ENCODE data around the gene DOCK3. TPM values are rescaled to one million over a fixed set of nuclear protein-coding genes. Genes with fewer than 3 reads are reported as not detected.
"Not testable (repeated sequence)": the region's sequence is repeated elsewhere in the genome, so short reads cannot be mapped to it uniquely, and the experiment has no call there.

DOCK3 gene
- total and polyA plus RNA-seq, 5 donors = 1.9 to 5.2 (median 4.2) TPM

DNA sequence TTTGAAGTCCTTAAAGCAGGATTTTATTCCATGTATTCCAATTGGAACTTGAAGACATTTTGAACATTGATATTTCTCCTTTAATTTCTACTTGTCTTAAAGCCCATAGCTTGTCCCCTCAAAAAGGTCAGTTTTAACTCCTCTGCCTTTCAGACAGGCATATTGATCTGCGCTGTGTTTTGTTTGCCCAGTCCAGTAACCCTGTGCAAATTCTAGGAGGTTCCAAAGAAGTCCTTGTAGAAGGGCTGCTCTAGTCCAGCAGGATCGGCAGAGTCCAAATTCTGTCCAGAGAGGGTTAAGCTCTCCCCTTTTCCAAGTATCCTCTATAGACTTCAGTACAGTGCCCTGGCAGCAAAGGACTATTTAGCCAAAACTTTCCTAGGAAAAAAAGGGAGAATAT is 604.7 kb downstream of the DOCK3 start:
- Histone ChIP-seq H3K27ac (ENCODE audit: low read length) (no peak overlapping the region), H3K27me3 (ENCODE audit: control insufficient read depth, insufficient read depth) (no peaks in the 10 kb centered on the region), H3K9me3 (ENCODE audit: control insufficient read depth, low read length) (no peaks in the 10 kb centered on the region), H3K4me3 (ENCODE audit: low read length) (no peak overlapping the region), H3K4me1 (ENCODE audit: control insufficient read depth, insufficient read depth, low read length) (no peaks in the 10 kb centered on the region)
- 88% methylated on average over 2 of the region's 2 CpGs for WGBS
- intact Hi-C loops (cut with DNase I) = no loop called here
- no peak for ATAC-seq
- DNase-seq = no peak

GRCh38 chr3:51280176-51280575 is 605.4 kb downstream of the DOCK3 start:
- Histone ChIP-seq H3K4me3 (ENCODE audit: low read length) (no peak overlapping the region), H3K27ac (ENCODE audit: low read length) (no peak overlapping the region), H3K27me3 (ENCODE audit: control insufficient read depth, insufficient read depth) (no peaks in the 10 kb centered on the region), H3K9me3 (ENCODE audit: control insufficient read depth, low read length) (no peaks in the 10 kb centered on the region), H3K4me1 (ENCODE audit: control insufficient read depth, insufficient read depth, low read length) (no peaks in the 10 kb centered on the region)
- ATAC-seq (no peak), DNase-seq (no peak)
- intact Hi-C loops (cut with DNase I) = no loop called here
- 46% methylated on average over 3 of the region's 3 CpGs for WGBS

GRCh38 chr3:51282931-51283330 is 608.2 kb downstream of the DOCK3 start:
- intact Hi-C loops (cut with DNase I) = no loop called here
- ATAC-seq = no peak

GRCh38 chr3:51283421-51283820 is 608.7 kb downstream of the DOCK3 start:
- no peak for ATAC-seq
- intact Hi-C loops (cut with DNase I) = no loop called here
- Histone ChIP-seq H3K4me3 (ENCODE audit: low read length) (no peak overlapping the region), H3K9me3 (ENCODE audit: control insufficient read depth, low read length) (no peaks in the 10 kb centered on the region), H3K4me1 (ENCODE audit: control insufficient read depth, insufficient read depth, low read length) (no peaks in the 10 kb centered on the region), H3K27ac (ENCODE audit: low read length) (no peak overlapping the region), H3K27me3 (ENCODE audit: control insufficient read depth, insufficient read depth) (no peaks in the 10 kb centered on the region)
- WGBS = 62% methylated on average over 1 of the region's 1 CpG
- DNase-seq = no peak

More at GRCh38 chr3:51282931-51283330, 608.2 kb downstream of the DOCK3 start:
- Histone ChIP-seq H3K4me3 (ENCODE audit: low read length) (no peak overlapping the region), H3K9me3 (ENCODE audit: control insufficient read depth, low read length) (no peaks in the 10 kb centered on the region), H3K27ac (ENCODE audit: low read length) (no peak overlapping the region), H3K4me1 (ENCODE audit: control insufficient read depth, insufficient read depth, low read length) (no peaks in the 10 kb centered on the region), H3K27me3 (ENCODE audit: control insufficient read depth, insufficient read depth) (no peaks in the 10 kb centered on the region)
- 62% methylated on average over 1 of the region's 1 CpG for WGBS
- no peak for DNase-seq

DNA sequence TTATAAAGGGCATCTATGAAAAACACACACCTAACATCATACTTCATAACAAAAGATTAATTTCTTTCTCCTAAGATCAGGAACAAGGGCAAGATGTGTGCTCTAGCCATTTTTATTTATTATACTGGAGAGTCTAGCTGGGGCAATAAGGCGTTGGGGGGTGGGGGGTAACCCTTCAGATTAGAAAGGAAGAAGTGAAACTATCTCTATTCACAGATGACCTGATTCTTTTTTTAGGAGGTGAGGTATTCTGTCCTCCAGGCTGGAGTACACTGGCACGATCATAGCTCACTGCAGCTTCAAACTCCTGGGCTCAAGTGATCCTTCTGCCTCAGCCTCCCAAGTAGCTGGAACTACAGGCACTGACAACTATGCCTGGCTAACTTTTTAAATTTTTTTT is 620.9 kb downstream of the DOCK3 start:
- Histone ChIP-seq H3K27ac (ENCODE audit: low read length) (no peak overlapping the region), H3K27me3 (ENCODE audit: control insufficient read depth, insufficient read depth) (no peaks in the 10 kb centered on the region), H3K4me3 (ENCODE audit: low read length) (no peak overlapping the region), H3K9me3 (ENCODE audit: control insufficient read depth, low read length) (no peaks in the 10 kb centered on the region), H3K4me1 (ENCODE audit: control insufficient read depth, insufficient read depth, low read length) (no peaks in the 10 kb centered on the region)
- WGBS = 71% methylated on average over 2 of the region's 2 CpGs
- ATAC-seq (no peak), DNase-seq (no peak)
- intact Hi-C loops (cut with DNase I) = no loop called here

DNA sequence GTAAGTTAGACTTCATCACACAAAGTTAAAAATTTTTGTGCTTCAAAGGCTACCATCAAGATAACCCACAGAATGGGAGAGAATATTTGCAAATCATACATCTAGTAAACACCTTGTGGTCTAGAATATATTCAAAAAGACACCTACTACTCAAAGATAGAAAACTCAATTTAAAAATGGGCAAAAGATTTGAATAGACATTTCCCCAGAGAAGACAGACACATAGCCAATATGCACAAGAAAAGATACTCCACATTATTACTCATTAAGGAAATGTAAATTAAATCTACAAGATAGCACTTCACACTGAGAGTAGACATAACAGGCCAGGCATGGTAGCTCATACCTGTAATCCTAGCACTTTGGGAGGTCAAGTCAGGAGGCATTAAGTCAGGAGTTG is 622.6 kb downstream of the DOCK3 start:
- no peak for ATAC-seq

GRCh38 chr3:51304230-51304629 is 629.5 kb downstream of the DOCK3 start:
- DNase-seq (no peak), ATAC-seq (no peak)
- WGBS = 52% methylated on average over 4 of the region's 4 CpGs
- Histone ChIP-seq H3K9me3 (ENCODE audit: control insufficient read depth, low read length) (no peaks in the 10 kb centered on the region), H3K4me3 (ENCODE audit: low read length) (no peak overlapping the region), H3K4me1 (ENCODE audit: control insufficient read depth, insufficient read depth, low read length) (no peaks in the 10 kb centered on the region), H3K27ac (ENCODE audit: low read length) (no peak overlapping the region), H3K27me3 (ENCODE audit: control insufficient read depth, insufficient read depth) (no peaks in the 10 kb centered on the region)
- intact Hi-C loops (cut with DNase I) = no loop called here

More for the DNA sequence above, 622.6 kb downstream of the DOCK3 start:
- Histone ChIP-seq H3K4me3 (ENCODE audit: low read length) (no peak overlapping the region), H3K27me3 (ENCODE audit: control insufficient read depth, insufficient read depth) (no peaks in the 10 kb centered on the region), H3K9me3 (ENCODE audit: control insufficient read depth, low read length) (no peaks in the 10 kb centered on the region), H3K4me1 (ENCODE audit: control insufficient read depth, insufficient read depth, low read length) (no peaks in the 10 kb centered on the region), H3K27ac (ENCODE audit: low read length) (no peak overlapping the region)
- no peak for DNase-seq
- intact Hi-C loops (cut with DNase I) = no loop called here

DNA sequence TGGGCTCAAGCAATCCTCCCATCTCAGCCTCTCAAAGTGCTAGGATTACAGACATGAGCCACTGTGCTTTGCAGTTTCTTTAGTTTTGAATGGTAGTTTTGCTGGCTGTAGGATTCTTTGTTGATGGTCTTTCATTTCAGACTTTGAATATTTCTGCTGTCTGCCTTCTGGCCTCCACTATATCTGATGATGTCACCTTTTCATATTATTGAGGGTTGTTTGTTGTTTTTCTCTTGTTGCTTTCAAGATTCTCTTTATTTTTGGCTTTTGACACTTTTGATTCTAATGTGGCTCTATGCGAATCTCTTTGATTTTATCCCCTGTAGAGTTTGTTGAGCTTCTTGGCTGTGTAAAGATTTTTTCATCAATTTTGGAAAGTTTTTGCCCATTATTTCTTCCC is 631.4 kb downstream of the DOCK3 start:
- WGBS = 94% methylated on average over 1 of the region's 1 CpG
- no peak overlapping the region for H3K27ac ChIP-seq (ENCODE audit: low read length)

DNA sequence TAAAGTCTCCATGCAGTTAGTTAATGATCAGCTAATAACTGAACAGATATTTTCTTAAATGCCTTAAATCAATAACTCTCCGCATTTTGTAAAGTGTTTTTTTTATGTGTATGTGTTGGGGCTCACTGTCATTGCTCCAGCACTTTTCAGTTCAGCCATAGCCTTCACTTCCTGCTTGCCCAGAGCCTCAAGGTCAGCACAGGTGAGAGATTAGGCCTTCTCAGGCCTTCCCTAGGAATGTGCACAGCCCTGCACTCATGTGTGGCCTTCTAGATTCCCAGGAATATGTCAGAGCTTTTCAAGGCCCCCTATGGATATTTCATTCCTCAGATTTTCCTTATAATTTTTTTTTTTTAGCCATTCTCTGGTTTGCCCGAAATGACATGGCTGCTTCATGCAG is 632.7 kb downstream of the DOCK3 start:
- no peaks in the 10 kb centered on the region for H3K4me1 ChIP-seq (ENCODE audit: control insufficient read depth, insufficient read depth, low read length)
- 74% methylated on average over 2 of the region's 2 CpGs for WGBS

More for the DNA sequence above, 631.4 kb downstream of the DOCK3 start:
- intact Hi-C loops (cut with DNase I) = no loop called here
- Histone ChIP-seq H3K9me3 (ENCODE audit: control insufficient read depth, low read length) (no peaks in the 10 kb centered on the region), H3K4me1 (ENCODE audit: control insufficient read depth, insufficient read depth, low read length) (no peaks in the 10 kb centered on the region), H3K4me3 (ENCODE audit: low read length) (no peak overlapping the region), H3K27me3 (ENCODE audit: control insufficient read depth, insufficient read depth) (no peaks in the 10 kb centered on the region)
- ATAC-seq (no peak), DNase-seq (no peak)

DNA sequence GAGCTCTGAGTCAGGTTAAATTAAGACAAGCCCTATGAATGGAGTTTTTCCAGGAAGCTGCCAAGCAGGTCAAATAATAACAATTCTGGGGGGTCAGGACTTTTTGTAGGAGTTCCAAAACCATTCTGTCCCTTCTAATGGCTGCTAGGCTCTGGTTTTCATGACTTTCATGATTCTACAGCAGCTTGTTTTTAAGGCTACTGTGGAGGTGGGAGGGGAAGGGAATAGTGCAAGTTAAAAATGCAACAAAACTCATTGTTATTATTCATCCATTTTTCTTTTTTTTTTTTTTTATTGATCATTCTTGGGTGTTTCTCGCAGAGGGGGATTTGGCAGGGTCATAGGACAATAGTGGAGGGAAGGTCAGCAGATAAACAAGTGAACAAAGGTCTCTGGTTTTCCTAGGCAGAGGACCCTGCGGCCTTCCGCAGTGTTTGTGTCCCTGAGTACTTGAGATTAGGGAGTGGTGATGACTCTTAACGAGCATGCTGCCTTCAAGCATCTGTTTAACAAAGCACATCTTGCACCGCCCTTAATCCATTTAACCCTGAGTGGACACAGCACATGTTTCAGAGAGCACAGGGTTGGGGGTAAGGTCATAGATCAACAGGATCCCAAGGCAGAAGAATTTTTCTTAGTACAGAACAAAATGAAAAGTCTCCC is 633.3 kb downstream of the DOCK3 start:
- WGBS = 50% methylated on average over 1 of the region's 5 CpGs
- H3K4me1 ChIP-seq (ENCODE audit: control insufficient read depth, insufficient read depth, low read length); intact Hi-C loops (cut with DNase I); H3K9me3 ChIP-seq (ENCODE audit: control insufficient read depth, low read length); ATAC-seq; H3K27ac ChIP-seq (ENCODE audit: low read length); H3K27me3 ChIP-seq (ENCODE audit: control insufficient read depth, insufficient read depth); H3K4me3 ChIP-seq (ENCODE audit: low read length); DNase-seq: not testable (repeated sequence)

More for the DNA sequence above, 632.7 kb downstream of the DOCK3 start:
- no peak for DNase-seq
- ATAC-seq = no peak
- Histone ChIP-seq H3K27ac (ENCODE audit: low read length) (no peak overlapping the region), H3K27me3 (ENCODE audit: control insufficient read depth, insufficient read depth) (no peaks in the 10 kb centered on the region), H3K9me3 (ENCODE audit: control insufficient read depth, low read length) (no peaks in the 10 kb centered on the region), H3K4me3 (ENCODE audit: low read length) (no peak overlapping the region)
- intact Hi-C loops (cut with DNase I) = no loop called here

- no peak overlapping the region for H3K27ac ChIP-seq (ENCODE audit: low read length)
- H3K4me1 ChIP-seq (ENCODE audit: control insufficient read depth, insufficient read depth, low read length) = no peaks in the 10 kb centered on the region
- intact Hi-C loops (cut with DNase I) = no loop called here
- WGBS = 35% methylated on average over 1 of the region's 1 CpG
- ATAC-seq (no peak), DNase-seq (no peak)
- H3K9me3 ChIP-seq (ENCODE audit: control insufficient read depth, low read length) = no peaks in the 10 kb centered on the region
- no peaks in the 10 kb centered on the region for H3K27me3 ChIP-seq (ENCODE audit: control insufficient read depth, insufficient read depth)
- H3K4me3 ChIP-seq (ENCODE audit: low read length) = no peak overlapping the region
These were observed 636.3 kb downstream of the DOCK3 start for GRCh38 chr3:51311055-51311454.

DNA sequence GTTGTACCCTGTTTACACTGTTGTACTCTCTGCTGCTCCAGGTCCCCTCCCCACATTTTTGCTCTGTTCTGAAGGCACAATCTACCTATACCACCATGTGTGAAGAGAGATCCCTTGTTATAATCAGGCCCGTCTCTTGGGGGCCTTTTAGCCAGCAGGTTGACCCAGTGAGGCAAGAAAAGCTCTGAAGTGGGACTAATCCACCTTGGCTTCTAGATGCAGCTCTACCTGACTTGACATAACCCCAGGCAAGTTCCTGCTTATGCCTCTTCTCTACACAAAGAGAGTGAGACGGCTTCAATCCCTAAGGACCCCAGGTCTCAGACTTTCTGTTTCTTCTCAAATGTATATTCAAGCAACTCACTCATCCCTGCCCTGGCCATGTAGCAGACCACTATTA is 653.5 kb downstream of the DOCK3 start:
- no peak for ATAC-seq
- H3K4me3 ChIP-seq (ENCODE audit: low read length) = no peak overlapping the region
- no peaks in the 10 kb centered on the region for H3K9me3 ChIP-seq (ENCODE audit: control insufficient read depth, low read length)
- no peak for DNase-seq
- H3K27me3 ChIP-seq (ENCODE audit: control insufficient read depth, insufficient read depth) = no peaks in the 10 kb centered on the region
- H3K4me1 ChIP-seq (ENCODE audit: control insufficient read depth, insufficient read depth, low read length) = no peaks in the 10 kb centered on the region
- 80% methylated on average over 2 of the region's 2 CpGs for WGBS
- intact Hi-C loops (cut with DNase I) = no loop called here
- no peak overlapping the region for H3K27ac ChIP-seq (ENCODE audit: low read length)
